CD4-positive, alpha-beta T cell (primary cell): ENCODE results near the gene OLFML1. TPM values are rescaled to one million over a fixed set of nuclear protein-coding genes. Genes with fewer than 3 reads are reported as not detected.

ENCODE experiments used
- ATAC-seq: fragments of 200-7000 bp; cut with Tn5 transposase; one replicate; pipeline ENCODE4 v1.10.0; 2022; ENCODE audit warnings: mild to moderate bottlenecking; ENCODE audit not compliant: poor library complexity
- CTCF ChIA-PET: fragments of 350-600 bp; sonication (Branson Sonifier 250); formaldehyde crosslinking; loops from one replicate; lab custom pipeline; 2021; ENCODE audit warnings: antibody characterized with exemption, inconsistent platforms; lab: Charles Lee
- POLR2A ChIA-PET: fragments of 350-600 bp; sonication (Branson Sonifier 250); formaldehyde crosslinking; loops from one replicate; lab custom pipeline; 2021; ENCODE audit warnings: antibody characterized with exemption, inconsistent platforms; lab: Charles Lee
- DNase-seq, 14 experiments: peaks; one replicate each; pipeline ENCODE4 v3.0.0-alpha.2; 2013 to 2020; ENCODE audit warnings: mixed read lengths in 2 of 14
- H3K27ac ChIP-seq, 2 donors: one replicate each; pipeline versions ENCODE4 v1.5.1 to v1.7.0; 2013; ENCODE audit warnings: low read length in 2 of 2, low read depth in 1 of 2, mild to moderate bottlenecking in 1 of 2
- H3K27me3 ChIP-seq, 2 experiments: 1 replicate in 1 of 2; 2 replicates in 1 of 2; pipeline versions ENCODE4 v1.6.1 to v1.7.0; 2013; ENCODE audit warnings: low read length in 2 of 2, control low read depth in 1 of 2, mild to moderate bottlenecking in 1 of 2, moderate library complexity in 1 of 2; ENCODE audit not compliant: insufficient read depth in 2 of 2, control insufficient read depth in 1 of 2
- H3K36me3 ChIP-seq: one replicate; pipeline ENCODE4 v1.6.1; 2013; ENCODE audit warnings: low read length, control low read depth; ENCODE audit not compliant: insufficient read depth
- H3K4me1 ChIP-seq: one replicate; pipeline ENCODE4 v1.6.1; 2013; ENCODE audit warnings: low read length, control low read depth; ENCODE audit not compliant: insufficient read depth
- H3K4me3 ChIP-seq: one replicate; pipeline ENCODE4 v1.5.1; 2013; ENCODE audit warnings: mild to moderate bottlenecking, low read length, moderate library complexity
- H3K9me3 ChIP-seq, 2 experiments: 1 replicate in 1 of 2; 2 replicates in 1 of 2; pipeline versions ENCODE4 v1.6.1 to v1.7.0; 2013; ENCODE audit warnings: low read length in 2 of 2, mild to moderate bottlenecking in 2 of 2, control low read depth in 1 of 2, moderate library complexity in 1 of 2; ENCODE audit not compliant: control insufficient read depth in 1 of 2, insufficient read depth in 1 of 2
- H3K27ac Mint-ChIP-seq: one replicate; pipeline ENCODE4 v1.8.0; 2020; ENCODE audit warnings: mixed read lengths
- H3K27me3 Mint-ChIP-seq: one replicate; pipeline ENCODE4 v1.8.0; 2021; ENCODE audit warnings: mixed read lengths
- H3K36me3 Mint-ChIP-seq: one replicate; pipeline ENCODE4 v1.8.0; 2021; ENCODE audit warnings: low read depth, mixed read lengths
- H3K4me1 Mint-ChIP-seq: one replicate; pipeline ENCODE4 v1.8.0; 2021; ENCODE audit warnings: low read depth, mixed read lengths
- H3K4me3 Mint-ChIP-seq: one replicate; pipeline ENCODE4 v1.8.0; 2020; ENCODE audit warnings: mild to moderate bottlenecking, mixed read lengths
- H3K9me3 Mint-ChIP-seq: one replicate; pipeline ENCODE4 v1.8.0; 2020; ENCODE audit warnings: mixed read lengths
- CTCF ChIP-seq: fragments of 200-600 bp; IDR thresholded peaks from one replicate; pipeline ENCODE4 v1.8.0; 2022; ENCODE audit warnings: antibody characterized with exemption, mild to moderate bottlenecking
- intact Hi-C, 2 experiments: fragments of 100-400 bp; cut with DNase I in 1 of 2; cut with micrococcal nuclease in 1 of 2; formaldehyde crosslinking; loops; one replicate each; pipeline versions ENCODE4 v1.15.1 to v1.9.0; 2023 to 2025; cut with DNase I, micrococcal nuclease
- total RNA-seq, 174 experiments: library from RNA in 2 of 174; stranded (reverse) in 2 of 174; gene quantifications; one replicate each; pipeline ENCODE4 v1.2.3 and lab custom pipeline; 2021 to 2026

OLFML1 gene
- total RNA-seq, 2 experiments from 2014 or later, result not detected

- Mint-ChIP-seq H3K27ac (peak within 1 kb of the TSS; percentile 97), H3K27me3 (no peaks in the 10 kb centered on the region)
- intact Hi-C loops, result loop anchor here (1.0 to 10.0 kb wide), 8 partner anchors 14 to 1281 kb away; partner anchors contain the start of genes EIF3F (in 2 of the 2), APBB1 (in 1 of the 2) and FHIP1B (in 1 of the 2)
These were observed 28.2 kb downstream of the OLFML1 start, which contains the start of gene PPFIBP2 for GRCh38 chr11:7513234-7514098. Gene PPFIBP2, plus strand, starts transcription at chr11:7513999. Its CDS starts 35,477 bp downstream, at chr11:7549476.

GRCh38 chr11:7514099-7514591 lies 28.8 kb downstream of the OLFML1 start:
- no peaks in the 10 kb centered on the region for H3K27me3 Mint-ChIP-seq
- POLR2A ChIA-PET, result interaction anchor here (0.6 to 3.9 kb wide), 9 partner anchors 8 to 64 kb away, joined by 3 to 30 read pairs (median 4); no protein-coding TSS in a partner anchor
- H3K36me3 Mint-ChIP-seq, result peaks cover 9% of the 10 kb centered on the region
- Histone ChIP-seq H3K9me3 (no peaks in the 10 kb centered on the region), H3K36me3 (no peaks in the 10 kb centered on the region), H3K27ac (peak overlapping the region in 1 of 2 donors; percentile 81), H3K4me1 (peaks cover 18% of the 10 kb centered on the region), H3K27me3 (no peaks in the 10 kb centered on the region), H3K4me3 (peak overlapping the region; percentile 99)
- TF ChIP-seq CTCF, result no peak
- peaks cover 3% of the 10 kb centered on the region for H3K9me3 Mint-ChIP-seq
- CTCF ChIA-PET, result interaction anchor here (1.0 to 2.6 kb wide), 6 partner anchors 8 to 473 kb away, joined by 3 to 10 read pairs (median 4); partner anchors contain the start of gene EIF3F
- peaks cover 71% of the 10 kb centered on the region for H3K4me1 Mint-ChIP-seq
- intact Hi-C loops, result loop anchor here (5.0 to 10.0 kb wide), 3 partner anchors 473 to 1282 kb away; partner anchors contain the start of genes EIF3F (in 2 of the 2), APBB1 (in 1 of the 2) and FHIP1B (in 1 of the 2)
- DNase-seq (peak in 5 of 14 experiments; percentile 8 to 45 (median 34)), ATAC-seq (no peak)
- peak overlapping the region; percentile 92 for H3K4me3 Mint-ChIP-seq
- H3K27ac Mint-ChIP-seq, result peak overlapping the region; percentile 87

More at GRCh38 chr11:7513234-7514098, 28.2 kb downstream of the OLFML1 start, which contains the start of gene PPFIBP2:
- ATAC-seq, result peak; percentile 86
- Histone ChIP-seq H3K4me3 (peak within 1 kb of the TSS; percentile 99), H3K4me1 (peaks cover 18% of the 10 kb centered on the region), H3K36me3 (no peaks in the 10 kb centered on the region), H3K9me3 (no peaks in the 10 kb centered on the region), H3K27me3 (no peaks in the 10 kb centered on the region), H3K27ac (peak within 1 kb of the TSS; percentile 81 to 84)
- peak; percentile 92 for TF ChIP-seq CTCF
- Mint-ChIP-seq H3K4me3 (peak within 1 kb of the TSS; percentile 99), H3K4me1 (peaks cover 64% of the 10 kb centered on the region), H3K36me3 (peaks cover 9% of the 10 kb centered on the region), H3K9me3 (peaks cover under 1% of the 10 kb centered on the region)
- peak; percentile 70 to 91 (median 80) for DNase-seq
- CTCF ChIA-PET, result interaction anchor here (0.6 to 2.6 kb wide), 10 partner anchors 8 to 474 kb away, joined by 3 to 10 read pairs (median 3); partner anchors contain the start of gene EIF3F
- POLR2A ChIA-PET, result interaction anchor here (0.6 to 3.9 kb wide), 12 partner anchors 8 to 519 kb away, joined by 3 to 30 read pairs (median 3); no protein-coding TSS in a partner anchor

- Histone ChIP-seq H3K27ac (no peak overlapping the region), H3K27me3 (no peaks in the 10 kb centered on the region), H3K36me3 (no peaks in the 10 kb centered on the region), H3K9me3 (no peaks in the 10 kb centered on the region), H3K4me3 (peak overlapping the region; percentile 99), H3K4me1 (peaks cover 18% of the 10 kb centered on the region)
- Mint-ChIP-seq H3K36me3 (peaks cover 9% of the 10 kb centered on the region), H3K27ac (peak overlapping the region; percentile 87), H3K27me3 (no peaks in the 10 kb centered on the region), H3K9me3 (peaks cover 3% of the 10 kb centered on the region), H3K4me1 (peaks cover 72% of the 10 kb centered on the region), H3K4me3 (peak overlapping the region; percentile 79)
- TF ChIP-seq CTCF, result no peak
- DNase-seq (no peak), ATAC-seq (no peak)
- ChIA-PET CTCF (interaction anchor here (0.5 to 1.1 kb wide), 2 partner anchors 22 to 1234 kb away, joined by 3 to 4 read pairs; no protein-coding TSS in a partner anchor), POLR2A (interaction anchor here (1.3 to 3.9 kb wide), 3 partner anchors 10 to 23 kb away, joined by 4 to 30 read pairs (median 8); no protein-coding TSS in a partner anchor)
- intact Hi-C loops, result loop anchor here in 1 of 2 experiments (10.0 kb wide), 1 partner anchor 1101 kb away; the partner anchor contains the start of gene APBB1
These were observed 30.2 kb downstream of the OLFML1 start for GRCh38 chr11:7515447-7515886.
